Islet of Langerhans (tissue), 1 donor: ENCODE measurements around the gene KCNE5.
"Not testable (repeated sequence)": the region's sequence is repeated elsewhere in the genome, so short reads cannot be mapped to it uniquely, and the experiment has no call there.

Source experiments
- FAIRE-seq: peaks from one replicate; lab custom pipeline; 2011; peaks lifted over from hg19 to GRCh38; lab: Jason Lieb, UNC

The KCNE5 gene

GRCh38 chrX:109624641-109625616 is at the start of gene KCNE5:
TSS of gene KCNE5 (minus strand) at chrX:109625172. CDS start at chrX:109625020, 152 bp downstream.
- FAIRE-seq = no peak

DNA sequence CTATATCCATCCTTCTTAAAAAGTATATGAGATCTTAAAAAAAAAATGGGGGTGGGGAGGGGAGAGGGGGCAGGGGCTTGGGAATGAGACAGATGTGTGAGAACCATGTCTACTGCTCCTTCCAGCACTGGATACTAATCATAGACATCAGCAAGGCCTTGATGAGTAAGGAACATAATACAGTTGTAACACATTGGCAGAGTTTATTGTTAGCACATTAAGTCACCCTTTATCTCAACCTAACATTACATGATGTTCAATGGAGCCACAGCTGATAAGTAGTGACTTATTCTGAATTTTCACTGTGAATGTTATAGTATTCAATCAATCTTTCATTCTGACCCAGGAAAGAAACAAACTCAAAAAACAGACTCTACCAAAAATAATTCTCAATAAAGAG is 47.3 kb upstream of the KCNE5 start:
- FAIRE-seq = no peak

DNA sequence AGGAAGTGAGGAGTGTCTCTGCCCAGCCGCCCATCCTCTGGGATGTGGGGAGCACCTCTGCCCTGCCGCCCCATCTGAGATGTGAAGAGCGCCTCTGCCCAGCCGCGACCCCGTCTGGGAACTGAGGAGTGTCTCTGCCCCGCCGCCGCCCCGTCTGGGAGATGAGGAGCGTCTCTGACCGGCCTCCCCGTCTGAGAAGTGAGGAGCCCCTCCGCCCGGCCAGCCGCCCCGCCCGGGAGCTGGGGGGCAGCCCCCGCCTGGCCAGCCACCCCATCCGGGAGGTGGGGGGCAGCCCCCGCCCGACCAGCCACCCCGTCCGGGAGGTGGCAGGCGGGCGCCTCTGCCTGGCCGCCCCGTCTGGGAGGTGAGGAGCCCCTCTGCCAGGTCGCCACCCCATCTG is 46.2 kb upstream of the KCNE5 start:
- not testable (repeated sequence) for FAIRE-seq

DNA sequence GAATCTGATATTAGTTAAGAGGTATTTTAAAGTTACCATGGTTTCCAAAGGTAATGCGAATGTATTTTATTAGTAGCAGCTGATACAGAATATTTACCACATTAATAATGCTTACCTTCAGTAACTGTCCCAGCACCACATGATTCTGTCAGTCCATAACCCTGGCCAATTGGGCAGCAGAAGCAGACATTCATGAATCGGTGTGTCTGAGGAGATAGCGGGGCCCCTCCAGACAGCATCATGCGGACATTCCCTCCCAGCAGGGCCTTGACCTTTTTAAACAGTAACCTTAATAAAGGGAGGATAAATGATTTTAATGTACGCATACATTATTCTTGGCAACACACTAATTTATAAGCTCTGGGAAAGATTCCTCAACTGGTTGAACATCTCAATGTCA is 43.0 kb upstream of the KCNE5 start:
- FAIRE-seq = no peak

DNA sequence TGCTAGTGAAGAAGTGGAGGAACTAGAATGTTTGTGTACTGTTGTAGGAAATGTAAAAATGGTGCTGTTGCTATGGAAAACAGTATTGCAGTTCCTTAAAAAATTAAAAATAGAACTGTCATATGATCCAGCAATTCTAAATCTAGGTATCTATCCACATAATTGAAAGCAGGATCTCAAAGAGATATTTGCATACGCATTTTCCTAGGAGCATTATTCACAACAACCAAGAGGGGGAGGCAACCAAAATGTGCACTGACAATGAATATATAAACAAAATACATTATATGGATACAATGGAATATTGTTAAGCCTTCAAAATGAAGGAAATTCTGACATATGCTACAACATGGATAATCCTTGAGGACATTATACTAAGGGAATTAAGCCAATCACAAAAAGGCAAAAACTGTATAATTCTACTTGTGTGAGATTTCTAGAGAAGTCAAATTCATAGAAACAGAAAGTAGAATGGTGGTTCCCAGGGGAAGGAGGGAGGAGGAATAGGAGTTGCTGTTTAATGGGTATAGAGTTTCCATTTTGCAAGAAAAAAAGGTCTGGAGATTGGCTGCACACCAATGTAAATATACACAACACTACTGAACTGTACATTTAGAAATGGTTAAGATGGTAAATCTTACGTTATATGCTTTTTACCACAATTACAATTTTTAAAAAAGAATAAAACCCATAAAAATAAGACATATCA is 35.6 kb upstream of the KCNE5 start:
- no peak for FAIRE-seq

GRCh38 chrX:109658391-109658790 is 33.4 kb upstream of the KCNE5 start:
- no peak for FAIRE-seq

GRCh38 chrX:109657364-109657763 is 32.4 kb upstream of the KCNE5 start:
- FAIRE-seq = not testable (repeated sequence)

GRCh38 chrX:109656774-109657173 is 31.8 kb upstream of the KCNE5 start:
- FAIRE-seq = no peak

- FAIRE-seq = no peak
Observed at GRCh38 chrX:109655502-109656201, 30.7 kb upstream of the KCNE5 start.

DNA sequence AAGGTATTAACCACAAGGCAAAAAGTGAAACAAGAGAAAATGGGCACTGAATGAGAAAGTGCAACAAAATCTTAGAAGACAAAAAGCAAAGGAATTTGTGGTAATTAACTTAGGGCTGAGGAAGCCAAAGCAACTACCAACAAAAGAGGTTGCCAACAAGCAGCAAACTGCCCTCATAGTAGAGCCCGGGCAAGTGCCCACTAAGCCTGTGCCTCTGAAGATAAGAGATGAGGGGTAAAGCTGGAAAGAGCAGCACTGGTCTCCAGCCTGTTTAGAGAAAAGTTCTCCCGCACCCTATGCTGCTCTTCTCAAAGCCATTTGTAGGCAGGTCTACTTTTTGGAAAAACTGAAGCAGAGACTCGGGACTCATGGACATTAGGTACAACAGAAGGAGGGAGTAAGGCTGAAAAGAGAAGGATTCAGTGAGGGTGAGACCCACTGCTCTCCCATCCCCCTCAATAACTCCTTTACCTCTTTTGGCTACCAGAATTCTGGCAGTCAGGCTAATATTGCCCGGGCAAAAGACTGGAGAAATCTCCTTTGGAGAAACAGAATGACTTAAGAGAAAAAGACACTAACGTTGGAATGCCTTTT is 29.6 kb upstream of the KCNE5 start:
- FAIRE-seq = no peak

DNA sequence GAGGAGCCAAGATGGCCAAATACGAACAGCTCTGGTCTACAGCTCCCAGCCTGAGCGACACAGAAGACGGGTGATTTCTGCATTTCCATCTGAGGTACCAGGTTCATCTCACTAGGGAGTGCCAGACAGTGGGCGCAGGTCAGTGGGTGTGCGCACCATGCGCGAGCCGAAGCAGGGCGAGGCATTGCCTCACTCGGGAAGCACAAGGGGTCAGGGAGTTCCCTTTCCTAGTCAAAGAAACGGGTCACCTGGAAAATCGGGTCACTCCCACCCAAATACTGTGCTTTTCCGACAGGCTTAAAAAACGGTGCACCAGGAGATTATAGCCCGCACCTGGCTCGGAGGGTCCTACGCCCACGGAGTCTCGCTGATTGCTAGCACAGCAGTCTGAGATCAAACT is 19.7 kb upstream of the KCNE5 start:
- not testable (repeated sequence) for FAIRE-seq

GRCh38 chrX:109643687-109644086 is 18.7 kb upstream of the KCNE5 start:
- FAIRE-seq = no peak

GRCh38 chrX:109638158-109638557 is 13.2 kb upstream of the KCNE5 start:
- FAIRE-seq = no peak

DNA sequence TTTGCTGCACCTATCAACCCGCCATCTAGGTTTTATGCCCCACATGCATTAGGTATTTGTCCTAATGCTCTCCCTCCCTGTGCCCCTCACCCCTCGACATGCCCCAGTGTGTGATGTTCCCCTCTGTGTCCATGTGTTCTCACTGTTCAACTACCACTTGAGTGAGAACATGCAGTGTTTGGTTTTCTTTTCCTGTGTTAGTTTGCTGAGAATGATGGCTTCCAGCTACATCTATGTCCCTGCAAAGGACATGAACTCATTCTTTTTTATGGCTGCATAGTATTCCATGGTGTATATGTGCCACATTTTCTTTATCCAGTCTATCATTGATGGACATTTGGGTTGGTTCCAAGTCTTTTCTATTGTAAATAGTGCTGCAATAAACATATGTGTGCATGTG is 12.5 kb upstream of the KCNE5 start:
- FAIRE-seq = not testable (repeated sequence)

DNA sequence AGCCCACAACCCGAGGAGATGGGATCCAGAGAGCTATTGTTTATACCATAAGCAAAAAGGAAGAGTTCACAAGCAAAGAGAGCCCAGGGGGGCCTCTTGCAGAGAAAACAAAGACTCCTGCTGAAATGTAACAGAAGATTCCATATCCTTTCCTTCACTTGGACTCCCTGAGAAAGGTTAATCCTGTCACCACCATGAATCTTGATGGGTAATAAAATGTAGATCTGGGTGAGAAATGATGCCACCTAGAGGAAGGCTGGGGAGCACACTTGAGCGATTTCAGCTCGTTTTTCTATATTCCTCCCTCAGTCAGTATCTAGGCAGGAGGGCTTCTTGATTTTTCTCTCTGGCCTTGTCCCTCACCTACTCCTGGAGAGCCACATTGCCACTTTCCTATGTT is 10.2 kb upstream of the KCNE5 start:
- no peak for FAIRE-seq

DNA sequence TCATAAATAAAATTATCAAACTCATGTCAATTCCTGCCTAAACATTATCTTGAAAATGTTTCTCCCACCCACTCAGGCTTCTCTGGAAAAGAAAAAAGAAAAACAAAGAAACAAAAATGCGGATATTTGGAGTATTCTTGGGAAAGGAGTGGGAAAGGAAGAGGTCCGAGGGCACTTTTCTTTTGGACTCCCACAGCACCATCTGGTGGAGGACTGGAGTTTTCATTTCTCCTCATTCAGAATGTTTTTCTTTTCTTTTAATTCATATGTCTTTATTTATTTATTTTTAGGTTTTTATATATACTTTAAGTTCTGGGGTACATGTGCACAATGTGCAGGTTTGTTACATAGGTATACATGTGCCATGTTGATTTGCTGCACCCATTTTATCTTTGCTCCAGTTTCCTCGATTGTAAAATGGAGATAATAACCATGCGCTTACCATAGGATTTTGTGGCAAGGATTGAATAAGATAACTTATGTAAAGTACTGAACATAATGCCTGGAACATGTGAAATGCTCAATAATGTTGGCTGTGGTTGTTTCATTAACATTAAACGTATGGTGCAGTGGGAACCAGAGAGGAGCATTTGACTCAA is 8.0 kb upstream of the KCNE5 start:
- FAIRE-seq = no peak

DNA sequence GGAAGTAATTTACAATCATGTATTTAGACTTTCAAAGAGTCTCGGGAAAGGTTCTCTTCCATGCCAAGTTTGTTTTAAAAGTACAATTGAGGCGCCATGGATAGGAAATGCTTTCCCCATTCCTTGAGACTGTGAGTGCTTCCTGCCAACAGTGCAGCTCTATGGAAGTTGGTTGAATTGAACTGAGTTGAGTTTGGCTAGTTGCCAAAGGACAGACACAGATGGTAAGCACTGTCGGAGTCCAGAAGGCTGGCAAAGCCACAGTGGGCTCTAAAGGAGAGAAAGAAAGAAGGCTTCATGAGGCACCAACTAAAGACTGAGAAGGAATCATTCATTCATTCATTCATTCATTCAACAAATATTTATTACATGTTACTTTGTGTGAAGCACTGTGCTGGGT is 4.3 kb upstream of the KCNE5 start:
- no peak for FAIRE-seq

- FAIRE-seq = no peak
Observed at GRCh38 chrX:109626637-109627036, 1.7 kb upstream of the KCNE5 start.

GRCh38 chrX:109623997-109624396 is 975 bp downstream of the KCNE5 start:
- FAIRE-seq = no peak

DNA sequence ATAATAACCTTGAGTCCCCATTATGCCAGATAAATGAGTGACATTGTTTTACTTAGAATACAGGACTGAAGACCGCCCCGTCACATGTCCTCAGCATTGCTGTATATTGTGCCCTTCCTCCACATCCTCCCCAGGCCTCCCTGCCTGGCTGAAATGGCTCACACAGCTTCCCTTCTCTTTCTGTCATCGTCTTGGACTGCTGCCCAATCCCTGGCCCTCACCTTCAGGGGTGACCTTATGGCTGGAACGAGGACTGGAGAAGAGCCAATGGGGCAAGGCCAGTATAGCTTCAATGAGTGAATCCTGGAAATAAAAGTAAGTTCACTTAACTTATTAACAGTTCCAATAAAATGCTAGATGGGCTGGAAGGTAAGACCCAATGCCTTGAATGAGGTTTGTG is 2.7 kb downstream of the KCNE5 start:
- FAIRE-seq = no peak

- FAIRE-seq = no peak
Observed at GRCh38 chrX:109619771-109620170, 5.2 kb downstream of the KCNE5 start.

GRCh38 chrX:109614951-109615350 is 10.0 kb downstream of the KCNE5 start:
- no peak for FAIRE-seq
